ENCODE measurements around the gene LILRB4.
"Not testable (repeated sequence)": the region's sequence is repeated elsewhere in the genome, so short reads cannot be mapped to it uniquely, and the experiment has no call there.

The LILRB4 gene

GRCh38 chr19:54682306-54682856 is 19.6 kb downstream of the LILRB4 start:
- Mint-ChIP-seq H3K9me3 (peaks cover 0 to 1% of the 10 kb centered on the region in 2 donors), H3K4me1 (ENCODE audit: low read depth in 2 of 2) (peaks cover 0 to 2% of the 10 kb centered on the region in 2 donors), H3K27ac (no peak overlapping the region), H3K27me3 (peaks cover 28 to 49% of the 10 kb centered on the region in 2 donors), H3K36me3 (ENCODE audit: insufficient read depth) (peaks cover 3% of the 10 kb centered on the region), H3K4me3 (no peak overlapping the region)
- no peak for ATAC-seq (replicated peaks)
- DNase-seq: no peak

- ATAC-seq (replicated peaks) (no peak), DNase-seq (peak in 1 of 3 experiments; percentile 15)
- peaks cover 31 to 48% of the 10 kb centered on the region in 2 donors for H3K27me3 Mint-ChIP-seq
- H3K9me3 Mint-ChIP-seq: peaks cover 0 to 1% of the 10 kb centered on the region in 2 donors
- H3K4me1 Mint-ChIP-seq (ENCODE audit: low read depth in 2 of 2): peaks cover 0 to 2% of the 10 kb centered on the region in 2 donors
- H3K36me3 Mint-ChIP-seq (ENCODE audit: insufficient read depth): peaks cover 3% of the 10 kb centered on the region
- no peak overlapping the region for H3K4me3 Mint-ChIP-seq
- no peak overlapping the region for H3K27ac Mint-ChIP-seq
Observed at GRCh38 chr19:54684527-54684926, 21.7 kb downstream of the LILRB4 start.

GRCh38 chr19:54691582-54692297 is 29.0 kb downstream of the LILRB4 start:
- Mint-ChIP-seq H3K27ac (no peak overlapping the region), H3K36me3 (ENCODE audit: insufficient read depth) (no peaks in the 10 kb centered on the region), H3K27me3 (peaks cover 55 to 75% of the 10 kb centered on the region in 2 donors), H3K4me3 (no peak overlapping the region), H3K4me1 (ENCODE audit: low read depth in 2 of 2) (peaks cover 0 to 19% of the 10 kb centered on the region in 2 donors), H3K9me3 (peaks cover 5 to 13% of the 10 kb centered on the region in 2 donors)
- ATAC-seq (replicated peaks) (no peak), DNase-seq (no peak)

- Mint-ChIP-seq H3K4me3 (no peak overlapping the region), H3K27ac (no peak overlapping the region), H3K36me3 (ENCODE audit: insufficient read depth) (no peaks in the 10 kb centered on the region), H3K9me3 (peaks cover 5 to 13% of the 10 kb centered on the region in 2 donors), H3K4me1 (ENCODE audit: low read depth in 2 of 2) (peaks cover 0 to 19% of the 10 kb centered on the region in 2 donors), H3K27me3 (peaks cover 54 to 71% of the 10 kb centered on the region in 2 donors)
- no peak for ATAC-seq (replicated peaks)
- DNase-seq: no peak
Observed at GRCh38 chr19:54692298-54692615, 29.5 kb downstream of the LILRB4 start.

GRCh38 chr19:54694648-54695047 is 31.9 kb downstream of the LILRB4 start:
- ATAC-seq (replicated peaks) (peak; percentile 78), DNase-seq (no peak)
- no peaks in the 10 kb centered on the region for H3K36me3 Mint-ChIP-seq (ENCODE audit: insufficient read depth)
- H3K4me3 Mint-ChIP-seq: no peak overlapping the region
- peaks cover 0 to 22% of the 10 kb centered on the region in 2 donors for H3K4me1 Mint-ChIP-seq (ENCODE audit: low read depth in 2 of 2)
- H3K27me3 Mint-ChIP-seq: peaks cover 60 to 76% of the 10 kb centered on the region in 2 donors
- H3K27ac Mint-ChIP-seq: peak overlapping the region in 1 of 2 donors; percentile 59
- peaks cover 5 to 13% of the 10 kb centered on the region in 2 donors for H3K9me3 Mint-ChIP-seq

GRCh38 chr19:54696117-54696548 is 33.3 kb downstream of the LILRB4 start:
- H3K4me1 Mint-ChIP-seq (ENCODE audit: low read depth in 2 of 2): peaks cover 0 to 22% of the 10 kb centered on the region in 2 donors
- H3K9me3 Mint-ChIP-seq: peaks cover 5 to 13% of the 10 kb centered on the region in 2 donors
- DNase-seq: no peak
- peaks cover 62 to 79% of the 10 kb centered on the region in 2 donors for H3K27me3 Mint-ChIP-seq
- peak overlapping the region in 1 of 2 donors; percentile 7 for H3K4me3 Mint-ChIP-seq
- ATAC-seq (replicated peaks): no peak
- H3K36me3 Mint-ChIP-seq (ENCODE audit: insufficient read depth): no peaks in the 10 kb centered on the region
- no peak overlapping the region for H3K27ac Mint-ChIP-seq

GRCh38 chr19:54696766-54697165 is 34.0 kb downstream of the LILRB4 start:
- Mint-ChIP-seq H3K27me3 (peaks cover 62 to 79% of the 10 kb centered on the region in 2 donors), H3K36me3 (ENCODE audit: insufficient read depth) (no peaks in the 10 kb centered on the region), H3K4me1 (ENCODE audit: low read depth in 2 of 2) (peaks cover 2 to 16% of the 10 kb centered on the region in 2 donors), H3K4me3 (peak overlapping the region in 1 of 2 donors; percentile 7), H3K27ac (no peak overlapping the region), H3K9me3 (peaks cover 5 to 8% of the 10 kb centered on the region in 2 donors)
- DNase-seq (no peak), ATAC-seq (replicated peaks) (no peak)

GRCh38 chr19:54697716-54698115 is 34.9 kb downstream of the LILRB4 start:
- DNase-seq; ATAC-seq (replicated peaks); H3K4me3 Mint-ChIP-seq; H3K36me3 Mint-ChIP-seq (ENCODE audit: insufficient read depth); H3K27ac Mint-ChIP-seq; H3K9me3 Mint-ChIP-seq: not testable (repeated sequence)
- Mint-ChIP-seq H3K4me1 (ENCODE audit: low read depth in 2 of 2) (peaks cover 4 to 11% of the 10 kb centered on the region in 2 donors), H3K27me3 (peaks cover 57 to 71% of the 10 kb centered on the region in 2 donors)

- H3K4me1 Mint-ChIP-seq (ENCODE audit: low read depth in 2 of 2): peaks cover 21 to 22% of the 10 kb centered on the region in 2 donors
- no peak for DNase-seq
- no peaks in the 10 kb centered on the region for H3K36me3 Mint-ChIP-seq (ENCODE audit: insufficient read depth)
- peaks cover 16 to 51% of the 10 kb centered on the region in 2 donors for H3K27me3 Mint-ChIP-seq
- H3K9me3 Mint-ChIP-seq: no peaks in the 10 kb centered on the region
- no peak overlapping the region for H3K27ac Mint-ChIP-seq
- ATAC-seq (replicated peaks): no peak
- no peak overlapping the region for H3K4me3 Mint-ChIP-seq
Observed at GRCh38 chr19:54704928-54705327, 42.1 kb downstream of the LILRB4 start.

- Mint-ChIP-seq H3K27ac (no peak overlapping the region), H3K27me3 (peaks cover 3 to 36% of the 10 kb centered on the region in 2 donors), H3K9me3 (no peaks in the 10 kb centered on the region), H3K4me3 (peak overlapping the region; percentile 22 to 55), H3K4me1 (ENCODE audit: low read depth in 2 of 2) (peaks cover 25 to 28% of the 10 kb centered on the region in 2 donors), H3K36me3 (ENCODE audit: insufficient read depth) (no peaks in the 10 kb centered on the region)
- DNase-seq (peak in 2 of 3 experiments; percentile 5 to 8), ATAC-seq (replicated peaks) (peak; percentile 71)
Observed at GRCh38 chr19:54707962-54708361, 45.2 kb downstream of the LILRB4 start.

- DNase-seq (no peak), ATAC-seq (replicated peaks) (no peak)
- peaks cover 10 to 44% of the 10 kb centered on the region in 2 donors for H3K27me3 Mint-ChIP-seq
- peak overlapping the region; percentile 25 to 27 for H3K4me3 Mint-ChIP-seq
- peak overlapping the region in 1 of 2 donors; percentile 55 for H3K27ac Mint-ChIP-seq
- no peaks in the 10 kb centered on the region for H3K36me3 Mint-ChIP-seq (ENCODE audit: insufficient read depth)
- peaks cover 25 to 26% of the 10 kb centered on the region in 2 donors for H3K4me1 Mint-ChIP-seq (ENCODE audit: low read depth in 2 of 2)
- H3K9me3 Mint-ChIP-seq: no peaks in the 10 kb centered on the region
Observed at GRCh38 chr19:54708781-54709180, 46.0 kb downstream of the LILRB4 start.

GRCh38 chr19:54709212-54709948 is 46.6 kb downstream of the LILRB4 start:
- peaks cover 10 to 44% of the 10 kb centered on the region in 2 donors for H3K27me3 Mint-ChIP-seq
- H3K4me3 Mint-ChIP-seq: peak overlapping the region; percentile 25 to 27
- H3K27ac Mint-ChIP-seq: peak overlapping the region in 1 of 2 donors; percentile 55
- DNase-seq (no peak), ATAC-seq (replicated peaks) (no peak)
- H3K36me3 Mint-ChIP-seq (ENCODE audit: insufficient read depth): no peaks in the 10 kb centered on the region
- no peaks in the 10 kb centered on the region for H3K9me3 Mint-ChIP-seq
- peaks cover 25 to 26% of the 10 kb centered on the region in 2 donors for H3K4me1 Mint-ChIP-seq (ENCODE audit: low read depth in 2 of 2)

GRCh38 chr19:54709956-54710355 is 47.2 kb downstream of the LILRB4 start:
- DNase-seq; H3K27ac Mint-ChIP-seq; H3K9me3 Mint-ChIP-seq; H3K4me3 Mint-ChIP-seq; ATAC-seq (replicated peaks); H3K36me3 Mint-ChIP-seq (ENCODE audit: insufficient read depth): not testable (repeated sequence)
- H3K27me3 Mint-ChIP-seq: peaks cover 10 to 38% of the 10 kb centered on the region in 2 donors
- peaks cover 25 to 26% of the 10 kb centered on the region in 2 donors for H3K4me1 Mint-ChIP-seq (ENCODE audit: low read depth in 2 of 2)

All from effector memory CD8-positive, alpha-beta T cell (primary cell).